Dendritic cell treated with granulocyte-macrophage colony-stimulating factor and Interleukin-4, amounts not matched to agents 40 ng/mL and 50 ng/mL, for 4 days (primary cell): ENCODE measurements around the gene GAS2.

Experiments used
- H3K27ac Mint-ChIP-seq: one replicate; pipeline ENCODE4 v1.8.0; 2022; ENCODE audit warnings: mild to moderate bottlenecking, mixed read lengths
- H3K27me3 Mint-ChIP-seq: one replicate; pipeline ENCODE4 v1.8.0; 2022; ENCODE audit warnings: mild to moderate bottlenecking, mixed read lengths
- H3K36me3 Mint-ChIP-seq: one replicate; pipeline ENCODE4 v1.8.0; 2022; ENCODE audit warnings: low read depth, mixed read lengths
- H3K4me1 Mint-ChIP-seq: one replicate; pipeline ENCODE4 v1.8.0; 2022; ENCODE audit warnings: low read depth, mixed read lengths
- H3K4me3 Mint-ChIP-seq: one replicate; pipeline ENCODE4 v1.8.0; 2022; ENCODE audit warnings: mild to moderate bottlenecking, moderate library complexity, mixed read lengths
- H3K9me3 Mint-ChIP-seq: one replicate; pipeline ENCODE4 v1.8.0; 2022; ENCODE audit warnings: mixed read lengths
- intact Hi-C: fragments of 100-400 bp; cut with micrococcal nuclease; formaldehyde crosslinking; loops from one replicate; pipeline ENCODE4 v1.15.0; 2022

Gene GAS2

DNA sequence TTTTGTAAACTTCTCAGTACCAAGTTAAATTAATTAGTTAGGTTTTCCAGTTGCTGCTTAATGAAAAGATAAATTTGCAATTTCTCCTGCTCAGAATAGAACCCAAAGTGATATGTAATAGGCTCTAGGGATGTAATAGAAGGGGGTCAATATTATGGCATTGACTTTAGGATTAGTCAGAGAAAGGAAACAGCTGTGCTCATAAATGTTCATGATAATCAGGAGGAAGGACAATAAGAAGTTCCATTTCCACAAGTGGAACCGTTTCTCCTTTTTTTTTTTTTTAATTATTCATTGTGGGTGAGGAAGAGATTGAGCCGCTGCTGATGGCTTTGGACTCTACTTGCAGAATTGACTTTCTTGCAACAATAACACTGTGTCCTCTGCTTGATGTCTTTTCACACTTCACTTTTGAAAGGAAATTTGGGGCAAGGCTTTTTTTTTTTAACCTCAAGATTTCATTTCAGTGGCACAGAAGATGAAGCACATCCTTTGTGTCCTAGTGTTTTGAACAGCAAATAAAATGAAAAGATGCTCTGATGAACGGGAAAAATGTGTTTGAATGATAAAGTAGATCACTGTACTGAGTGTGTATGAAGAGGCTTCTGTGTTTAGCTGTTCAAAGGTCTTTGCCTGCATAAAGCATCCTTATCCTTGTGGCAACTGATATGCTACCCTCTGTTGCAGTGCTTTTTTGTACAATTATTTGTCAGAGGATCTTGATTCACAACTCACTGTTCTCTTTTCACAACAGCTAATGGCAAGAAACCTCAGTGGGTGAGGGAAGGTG, 62.4 kb downstream of the GAS2 start:
- Mint-ChIP-seq H3K4me1 (no peaks in the 10 kb centered on the region), H3K4me3 (no peak overlapping the region), H3K36me3 (no peaks in the 10 kb centered on the region), H3K9me3 (no peaks in the 10 kb centered on the region), H3K27me3 (no peaks in the 10 kb centered on the region), H3K27ac (no peak overlapping the region)
- intact Hi-C loops: no loop called here

DNA sequence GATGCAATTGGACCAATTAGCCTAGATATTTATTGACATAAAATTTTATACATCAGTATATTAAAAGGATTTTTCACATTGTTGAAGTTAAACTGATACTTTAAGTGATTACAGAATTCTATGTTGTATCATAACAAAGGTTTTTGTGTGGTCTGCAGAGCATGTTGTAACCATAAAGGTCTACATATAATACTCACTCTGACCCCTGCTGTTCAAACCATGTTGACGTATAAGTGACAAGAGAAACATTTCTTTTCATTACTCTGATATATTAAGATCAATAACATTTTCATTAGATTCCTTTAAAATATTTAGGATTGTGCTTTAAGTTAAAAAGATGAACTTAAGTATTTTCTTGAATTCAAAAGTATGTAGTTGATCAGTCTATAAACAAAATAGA, 63.9 kb downstream of the GAS2 start:
- intact Hi-C loops: no loop called here
- H3K9me3 Mint-ChIP-seq: no peaks in the 10 kb centered on the region
- no peaks in the 10 kb centered on the region for H3K27me3 Mint-ChIP-seq
- no peaks in the 10 kb centered on the region for H3K36me3 Mint-ChIP-seq
- H3K27ac Mint-ChIP-seq: no peak overlapping the region
- no peaks in the 10 kb centered on the region for H3K4me1 Mint-ChIP-seq
- H3K4me3 Mint-ChIP-seq: no peak overlapping the region

GRCh38 chr11:22732588-22732987, 66.2 kb downstream of the GAS2 start:
- Mint-ChIP-seq H3K27me3 (no peaks in the 10 kb centered on the region), H3K4me1 (no peaks in the 10 kb centered on the region), H3K4me3 (no peak overlapping the region), H3K36me3 (no peaks in the 10 kb centered on the region), H3K27ac (no peak overlapping the region), H3K9me3 (no peaks in the 10 kb centered on the region)
- intact Hi-C loops: no loop called here

- no peak overlapping the region for H3K27ac Mint-ChIP-seq
- no peaks in the 10 kb centered on the region for H3K9me3 Mint-ChIP-seq
- intact Hi-C loops: no loop called here
- no peaks in the 10 kb centered on the region for H3K36me3 Mint-ChIP-seq
- H3K4me3 Mint-ChIP-seq: no peak overlapping the region
- no peaks in the 10 kb centered on the region for H3K27me3 Mint-ChIP-seq
- no peaks in the 10 kb centered on the region for H3K4me1 Mint-ChIP-seq
Observed at GRCh38 chr11:22733475-22734248, 67.3 kb downstream of the GAS2 start.

DNA sequence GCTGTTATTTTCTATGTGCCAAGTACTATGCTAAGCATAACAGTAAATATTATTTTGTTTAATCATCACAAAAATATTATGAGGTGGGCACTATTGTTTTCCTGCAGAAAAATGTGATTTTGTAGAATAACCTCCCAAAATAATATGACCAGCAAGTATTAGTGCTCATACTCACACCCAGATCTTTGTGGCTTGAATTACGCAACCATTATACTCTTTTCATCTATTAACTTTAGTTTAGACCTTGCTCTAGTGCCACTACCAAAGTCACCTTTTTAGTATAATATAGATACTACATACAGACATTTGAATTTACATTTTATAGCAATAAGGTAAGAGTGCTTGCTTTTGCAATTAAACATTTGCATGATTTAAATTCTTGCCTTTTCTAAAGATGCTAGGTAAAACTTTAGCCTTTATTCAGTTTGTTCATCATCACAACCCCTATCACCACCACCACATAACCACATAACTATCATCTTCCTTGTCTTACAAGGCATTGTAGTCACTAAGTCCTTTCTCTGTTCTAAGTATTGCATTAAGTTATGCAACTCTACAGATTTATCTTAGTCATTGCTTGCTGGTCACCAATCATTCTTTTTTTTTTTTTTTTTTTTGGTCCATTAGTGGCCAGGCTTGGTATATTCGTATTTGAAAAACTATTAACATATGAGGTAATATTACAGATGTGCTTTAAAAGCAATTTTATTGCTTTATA, 68.4 kb downstream of the GAS2 start:
- H3K36me3 Mint-ChIP-seq: no peaks in the 10 kb centered on the region
- no peak overlapping the region for H3K27ac Mint-ChIP-seq
- intact Hi-C loops: no loop called here
- no peaks in the 10 kb centered on the region for H3K27me3 Mint-ChIP-seq
- no peak overlapping the region for H3K4me3 Mint-ChIP-seq
- no peaks in the 10 kb centered on the region for H3K4me1 Mint-ChIP-seq
- no peaks in the 10 kb centered on the region for H3K9me3 Mint-ChIP-seq

GRCh38 chr11:22742157-22742613, 75.8 kb downstream of the GAS2 start:
- H3K27ac Mint-ChIP-seq: no peak overlapping the region
- no peaks in the 10 kb centered on the region for H3K4me1 Mint-ChIP-seq

GRCh38 chr11:22749536-22749935, 83.1 kb downstream of the GAS2 start:
- Mint-ChIP-seq H3K4me3 (no peak overlapping the region), H3K9me3 (no peaks in the 10 kb centered on the region), H3K27me3 (no peaks in the 10 kb centered on the region), H3K36me3 (no peaks in the 10 kb centered on the region), H3K27ac (no peak overlapping the region), H3K4me1 (no peaks in the 10 kb centered on the region)
- intact Hi-C loops: no loop called here

More at GRCh38 chr11:22742157-22742613, 75.8 kb downstream of the GAS2 start:
- H3K36me3 Mint-ChIP-seq: no peaks in the 10 kb centered on the region
- no peaks in the 10 kb centered on the region for H3K27me3 Mint-ChIP-seq
- intact Hi-C loops: no loop called here
- H3K4me3 Mint-ChIP-seq: no peak overlapping the region
- H3K9me3 Mint-ChIP-seq: no peaks in the 10 kb centered on the region

DNA sequence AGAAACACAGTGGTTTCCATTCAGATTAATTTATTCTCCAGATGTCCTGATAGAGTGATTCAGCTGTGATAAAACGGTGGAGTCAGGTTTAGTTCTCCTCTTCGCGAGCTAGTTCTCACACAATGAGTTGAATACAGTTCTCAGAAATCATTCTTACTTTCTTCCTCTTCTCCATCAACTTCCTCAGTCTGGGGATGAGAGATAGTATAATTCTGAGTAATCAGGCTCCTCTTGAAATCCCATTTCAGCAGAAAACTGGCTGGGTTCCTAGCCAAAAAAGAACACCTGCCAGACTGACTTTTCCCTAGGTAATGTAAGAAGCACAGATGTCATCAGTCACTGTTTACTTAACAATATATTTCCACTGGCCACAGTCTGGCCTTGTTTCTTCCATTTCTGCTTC, 86.5 kb downstream of the GAS2 start:
- no peaks in the 10 kb centered on the region for H3K36me3 Mint-ChIP-seq
- H3K4me3 Mint-ChIP-seq: no peak overlapping the region
- no peaks in the 10 kb centered on the region for H3K27me3 Mint-ChIP-seq
- intact Hi-C loops: no loop called here
- no peaks in the 10 kb centered on the region for H3K4me1 Mint-ChIP-seq
- H3K9me3 Mint-ChIP-seq: no peaks in the 10 kb centered on the region
- H3K27ac Mint-ChIP-seq: no peak overlapping the region

DNA sequence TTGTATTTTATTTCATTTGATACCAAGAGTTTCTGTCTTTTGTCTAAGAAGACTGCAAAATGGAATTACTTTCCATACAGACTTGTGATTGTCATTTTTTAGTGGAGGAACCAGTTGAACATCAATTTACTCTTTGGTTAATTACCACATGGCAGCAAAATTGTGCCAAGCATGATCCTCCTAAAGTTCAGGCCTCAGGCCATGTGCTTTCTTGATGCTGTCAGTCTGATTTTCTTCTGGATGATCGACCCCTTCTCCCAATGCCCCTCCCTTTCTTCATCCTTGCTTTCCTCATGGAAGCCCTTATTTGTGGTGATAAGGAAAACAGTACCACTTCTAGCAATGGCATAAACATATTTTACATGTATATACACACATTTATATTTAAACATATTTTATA, 87.0 kb downstream of the GAS2 start:
- Mint-ChIP-seq H3K27me3 (no peaks in the 10 kb centered on the region), H3K9me3 (no peaks in the 10 kb centered on the region), H3K4me3 (no peak overlapping the region), H3K27ac (no peak overlapping the region), H3K36me3 (no peaks in the 10 kb centered on the region), H3K4me1 (no peaks in the 10 kb centered on the region)
- intact Hi-C loops: no loop called here

DNA sequence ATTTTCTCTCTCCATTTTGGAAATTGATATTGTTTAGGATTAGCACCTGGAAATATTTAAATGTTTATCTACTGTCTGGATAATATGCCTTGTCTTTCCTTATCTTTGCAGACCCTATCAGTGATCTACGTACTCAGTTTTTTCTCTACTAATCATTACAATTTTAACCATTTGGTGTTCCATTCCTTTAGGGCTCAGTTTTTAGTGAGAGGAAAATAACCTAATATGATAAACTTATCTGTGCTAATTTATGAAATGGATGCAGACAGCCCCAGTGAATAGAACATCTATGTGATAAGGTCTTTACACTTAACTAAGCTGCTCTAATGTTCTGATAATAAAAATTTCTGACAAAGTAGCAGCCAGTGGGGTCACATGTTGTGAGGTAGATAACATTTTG, 94.7 kb downstream of the GAS2 start:
- no peaks in the 10 kb centered on the region for H3K27me3 Mint-ChIP-seq
- no peaks in the 10 kb centered on the region for H3K9me3 Mint-ChIP-seq
- intact Hi-C loops: no loop called here
- H3K36me3 Mint-ChIP-seq: no peaks in the 10 kb centered on the region
- no peak overlapping the region for H3K4me3 Mint-ChIP-seq
- H3K27ac Mint-ChIP-seq: no peak overlapping the region
- no peaks in the 10 kb centered on the region for H3K4me1 Mint-ChIP-seq

- intact Hi-C loops: no loop called here
- H3K9me3 Mint-ChIP-seq: no peaks in the 10 kb centered on the region
- no peaks in the 10 kb centered on the region for H3K36me3 Mint-ChIP-seq
- H3K27me3 Mint-ChIP-seq: no peaks in the 10 kb centered on the region
- no peak overlapping the region for H3K4me3 Mint-ChIP-seq
- no peak overlapping the region for H3K27ac Mint-ChIP-seq
- no peaks in the 10 kb centered on the region for H3K4me1 Mint-ChIP-seq
Observed at GRCh38 chr11:22763166-22763565, 96.8 kb downstream of the GAS2 start.

DNA sequence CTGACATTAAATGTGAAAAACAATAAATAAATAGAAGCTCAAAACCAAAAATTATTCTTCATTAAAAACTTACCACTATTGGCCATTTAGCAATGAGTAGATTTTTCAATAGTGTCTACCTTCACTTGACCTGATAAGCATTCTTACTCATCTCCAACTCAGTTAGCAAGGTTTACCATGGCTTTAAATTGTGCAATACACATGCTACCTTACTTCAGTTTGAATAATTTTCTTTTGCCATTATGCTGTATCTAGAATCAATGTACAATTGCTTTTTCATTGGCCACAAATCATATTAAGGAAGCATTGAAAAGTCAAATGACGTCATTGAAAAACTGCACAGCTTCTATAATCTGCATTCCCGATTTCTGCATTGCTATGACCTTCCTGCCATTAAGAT, 98.3 kb downstream of the GAS2 start:
- Mint-ChIP-seq H3K4me1 (no peaks in the 10 kb centered on the region), H3K27ac (no peak overlapping the region)
- intact Hi-C loops: no loop called here

GRCh38 chr11:22768281-22768680, 101.9 kb downstream of the GAS2 start:
- intact Hi-C loops: no loop called here
- Mint-ChIP-seq H3K27me3 (no peaks in the 10 kb centered on the region), H3K4me1 (no peaks in the 10 kb centered on the region), H3K4me3 (no peak overlapping the region), H3K9me3 (no peaks in the 10 kb centered on the region), H3K27ac (no peak overlapping the region), H3K36me3 (no peaks in the 10 kb centered on the region)

More for the DNA sequence above, 98.3 kb downstream of the GAS2 start:
- no peaks in the 10 kb centered on the region for H3K9me3 Mint-ChIP-seq
- no peaks in the 10 kb centered on the region for H3K27me3 Mint-ChIP-seq
- no peak overlapping the region for H3K4me3 Mint-ChIP-seq
- no peaks in the 10 kb centered on the region for H3K36me3 Mint-ChIP-seq

GRCh38 chr11:22769081-22769480, 102.7 kb downstream of the GAS2 start:
- intact Hi-C loops: no loop called here
- Mint-ChIP-seq H3K9me3 (no peaks in the 10 kb centered on the region), H3K27ac (no peak overlapping the region), H3K4me3 (no peak overlapping the region), H3K36me3 (no peaks in the 10 kb centered on the region), H3K4me1 (no peaks in the 10 kb centered on the region), H3K27me3 (no peaks in the 10 kb centered on the region)
